Stomach (tissue), 9 donors: ENCODE results near the gene CCDC191. TPM values are rescaled to one million over a fixed set of nuclear protein-coding genes. Genes with fewer than 3 reads are reported as not detected.

Source experiments
- DNase-seq, 2 donors: peaks; one replicate each; pipeline versions ENCODE4 v3.0.0 to v3.0.0-alpha.2; 2013 to 2019
- H3K27ac ChIP-seq, 5 donors: fragments of 200-600 bp in 4 of 5; sonication (generic) in 4 of 5; one replicate each; pipeline ENCODE4 v1.5.1; 2013 to 2019; ENCODE audit warnings: mild to moderate bottlenecking in 1 of 5, moderate library complexity in 1 of 5
- H3K27me3 ChIP-seq, 3 donors: fragments of 200-600 bp; sonication (generic); one replicate each; pipeline ENCODE4 v1.5.1; 2017 to 2019; ENCODE audit warnings: mixed run types in 1 of 3
- H3K36me3 ChIP-seq, 4 donors: fragments of 200-600 bp; sonication (generic); 1 replicate in 3 of 4; 2 replicates in 1 of 4; pipeline ENCODE4 v1.5.1; 2016 to 2019
- H3K4me1 ChIP-seq, 4 donors: fragments of 200-600 bp; sonication (generic); one replicate each; pipeline ENCODE4 v1.5.1; 2016 to 2019
- H3K4me3 ChIP-seq, 4 donors: fragments of 200-600 bp; sonication (generic) in 3 of 4; one replicate each; pipeline ENCODE4 v1.5.1; 2016 to 2019; ENCODE audit warnings: mild to moderate bottlenecking in 1 of 4
- H3K9me3 ChIP-seq, 4 donors: fragments of 200-600 bp; sonication (generic); one replicate each; pipeline ENCODE4 v1.5.1; 2016 to 2019
- EP300 ChIP-seq: sonication (generic); formaldehyde crosslinking; IDR thresholded peaks from one replicate; pipeline ENCODE4 v1.6.1; 2017; ENCODE audit warnings: antibody characterized with exemption
- POLR2A ChIP-seq, 4 donors: fragments of 450-650 bp; IDR thresholded peaks; one replicate each; pipeline ENCODE4 v1.6.1; 2016; ENCODE audit warnings: antibody characterized with exemption in 4 of 4, control low read depth in 2 of 4, mild to moderate bottlenecking in 1 of 4, moderate library complexity in 1 of 4
- POLR2AphosphoS5 ChIP-seq, 3 donors: sonication (generic); formaldehyde crosslinking; IDR thresholded peaks; one replicate each; pipeline ENCODE4 v1.6.1; 2016; ENCODE audit warnings: antibody characterized with exemption in 3 of 3
- WGBS, 5 donors: extraction: QIAGEN DNeasy Blood & Tissue Kit in 3 of 5; methylation state at CpG; one replicate each; pipeline versions ENCODE4 v1.1.5 to v1.1.7; 2013 to 2018; 5-methylcytosine and 5-hydroxymethylcytosine counted together
- intact Hi-C: fragments of 100-400 bp; cut with DNase I; formaldehyde crosslinking; loops from one replicate; pipeline ENCODE4 v1.15.1; 2023; ENCODE audit warnings: low total_unique reads
- polyA plus RNA-seq, 3 donors: library from polyadenylated mRNA; stranded (reverse); fragments of 200-250 nt; gene quantifications; one replicate each; pipeline ENCODE4 v1.2.3, GENCODE V29; 2013
- total RNA-seq, 5 donors: library from RNA; depleted of rRNA; stranded (reverse); fragments of >200 nt; gene quantifications; one replicate each; pipeline versions ENCODE4 v1.1.0 to v1.2.3, GENCODE V29; 2014 to 2016
- TF ChIP-seq, protein P1 (sequence below), 7 experiments: fragments of 450-650 bp in 4 of 7; fragments of 200-600 bp in 3 of 7; sonication (generic) in 3 of 7; IDR thresholded peaks; one replicate each; pipeline ENCODE4 v1.5.1; 2016 to 2019; ENCODE audit warnings: antibody characterized with exemption in 7 of 7, control low read depth in 2 of 7, mild to moderate bottlenecking in 1 of 7
- donor health status: healthy with polysubstance abuse.
- donor health status: Bipolar disorder and iron deficiency.
- donor health status: healthy.

CCDC191 gene
- total and polyA plus RNA-seq, 8 donors: 1.4 to 21.0 (median 3.8) TPM

DNA sequence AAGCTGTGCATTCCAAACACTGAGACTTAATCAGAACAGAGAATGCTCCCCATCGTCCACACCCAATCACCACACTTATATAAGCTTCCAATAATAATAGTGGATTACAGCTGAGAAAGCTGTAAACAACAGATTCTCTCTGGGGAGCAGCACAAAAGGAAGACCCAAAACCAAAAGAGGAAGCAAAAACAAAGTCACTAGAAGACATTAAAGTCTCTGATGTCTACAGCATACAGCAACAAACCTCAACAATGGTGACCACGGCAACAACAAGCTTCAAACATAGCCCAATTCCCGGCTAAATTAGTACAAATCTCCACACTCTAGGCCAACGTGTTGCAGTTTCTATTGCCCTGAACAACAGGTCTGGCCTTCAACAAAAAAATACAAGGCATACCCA, 70.8 kb downstream of the CCDC191 start:
- Histone ChIP-seq H3K27me3 (no peaks in the 10 kb centered on the region), H3K27ac (no peak overlapping the region), H3K9me3 (no peaks in the 10 kb centered on the region), H3K4me3 (no peak overlapping the region), H3K4me1 (no peaks in the 10 kb centered on the region), H3K36me3 (peaks cover 0 to 36% (median 21%) of the 10 kb centered on the region in 4 donors)
- TF ChIP-seq POLR2A (IDR thresholded peaks at IDR 0.05) (no peak), POLR2AphosphoS5 (IDR thresholded peaks at IDR 0.05) (no peak), EP300 (no peak)
- TF ChIP-seq, protein P1, sequence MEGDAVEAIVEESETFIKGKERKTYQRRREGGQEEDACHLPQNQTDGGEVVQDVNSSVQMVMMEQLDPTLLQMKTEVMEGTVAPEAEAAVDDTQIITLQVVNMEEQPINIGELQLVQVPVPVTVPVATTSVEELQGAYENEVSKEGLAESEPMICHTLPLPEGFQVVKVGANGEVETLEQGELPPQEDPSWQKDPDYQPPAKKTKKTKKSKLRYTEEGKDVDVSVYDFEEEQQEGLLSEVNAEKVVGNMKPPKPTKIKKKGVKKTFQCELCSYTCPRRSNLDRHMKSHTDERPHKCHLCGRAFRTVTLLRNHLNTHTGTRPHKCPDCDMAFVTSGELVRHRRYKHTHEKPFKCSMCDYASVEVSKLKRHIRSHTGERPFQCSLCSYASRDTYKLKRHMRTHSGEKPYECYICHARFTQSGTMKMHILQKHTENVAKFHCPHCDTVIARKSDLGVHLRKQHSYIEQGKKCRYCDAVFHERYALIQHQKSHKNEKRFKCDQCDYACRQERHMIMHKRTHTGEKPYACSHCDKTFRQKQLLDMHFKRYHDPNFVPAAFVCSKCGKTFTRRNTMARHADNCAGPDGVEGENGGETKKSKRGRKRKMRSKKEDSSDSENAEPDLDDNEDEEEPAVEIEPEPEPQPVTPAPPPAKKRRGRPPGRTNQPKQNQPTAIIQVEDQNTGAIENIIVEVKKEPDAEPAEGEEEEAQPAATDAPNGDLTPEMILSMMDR (IDR thresholded peaks at IDR 0.05): no peak
- DNase-seq: peak in 1 of 2 donors; percentile 31
- intact Hi-C loops: no loop called here
- 60 to 74% (median 70%) methylated on average over 4 of the region's 4 CpGs for WGBS, 5 donors

DNA sequence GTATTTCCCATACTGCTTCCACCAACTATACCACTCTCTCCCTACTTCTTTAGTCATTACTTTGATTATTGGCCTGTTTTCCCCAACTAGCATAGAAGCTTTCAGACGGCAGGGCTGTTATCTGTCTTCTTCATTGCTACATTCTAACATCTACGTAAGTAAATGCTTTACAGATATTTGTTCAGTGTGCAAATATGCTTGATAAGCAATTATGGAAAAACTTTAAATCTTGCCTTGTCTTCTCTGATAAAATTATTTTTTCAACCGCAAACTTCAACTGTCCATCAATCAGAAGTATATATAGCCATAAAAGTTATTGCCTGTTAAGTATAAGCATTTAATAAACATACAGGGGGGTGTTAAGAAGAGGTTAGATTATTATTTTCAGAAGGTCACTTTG, 72.8 kb downstream of the CCDC191 start:
- Histone ChIP-seq H3K4me1 (no peaks in the 10 kb centered on the region), H3K36me3 (peaks cover 0 to 52% (median 37%) of the 10 kb centered on the region in 4 donors), H3K9me3 (no peaks in the 10 kb centered on the region), H3K27me3 (no peaks in the 10 kb centered on the region), H3K4me3 (no peak overlapping the region), H3K27ac (no peak overlapping the region)
- WGBS, 5 donors: 49 to 76% (median 55%) methylated on average over 3 of the region's 3 CpGs
- no peak for DNase-seq
- intact Hi-C loops: no loop called here
- TF ChIP-seq POLR2A (IDR thresholded peaks at IDR 0.05) (no peak), EP300 (no peak), POLR2AphosphoS5 (IDR thresholded peaks at IDR 0.05) (no peak)
- TF ChIP-seq, protein P1 (IDR thresholded peaks at IDR 0.05): no peak

GRCh38 chr3:113981803-113982202, 74.5 kb downstream of the CCDC191 start:
- Histone ChIP-seq H3K27ac (no peak overlapping the region), H3K4me3 (no peak overlapping the region), H3K27me3 (no peaks in the 10 kb centered on the region), H3K4me1 (no peaks in the 10 kb centered on the region), H3K36me3 (peaks cover 0 to 69% (median 54%) of the 10 kb centered on the region in 4 donors), H3K9me3 (no peaks in the 10 kb centered on the region)
- TF ChIP-seq, protein P1 (IDR thresholded peaks at IDR 0.05): no peak
- TF ChIP-seq POLR2A (IDR thresholded peaks at IDR 0.05): no peak
- no peak for TF ChIP-seq EP300
- TF ChIP-seq POLR2AphosphoS5 (IDR thresholded peaks at IDR 0.05): no peak
- intact Hi-C loops: no loop called here
- DNase-seq: no peak

- TF ChIP-seq POLR2AphosphoS5 (IDR thresholded peaks at IDR 0.05): no peak
- TF ChIP-seq, protein P1 (IDR thresholded peaks at IDR 0.05): no peak
- no peak for TF ChIP-seq POLR2A (IDR thresholded peaks at IDR 0.05)
- WGBS, 5 donors: 37 to 76% (median 59%) methylated on average over 1 of the region's 1 CpG
- Histone ChIP-seq H3K4me3 (no peak overlapping the region), H3K27me3 (no peaks in the 10 kb centered on the region), H3K9me3 (no peaks in the 10 kb centered on the region), H3K36me3 (peaks cover 0 to 67% (median 50%) of the 10 kb centered on the region in 4 donors), H3K27ac (no peak overlapping the region), H3K4me1 (no peaks in the 10 kb centered on the region)
- intact Hi-C loops: no loop called here
- DNase-seq: no peak
Measured at GRCh38 chr3:113979916-113980315, 76.4 kb downstream of the CCDC191 start.
